IMR-90 (cell line): Measurements from ENCODE around the gene DIABLO. TPM values are rescaled to one million over a fixed set of nuclear protein-coding genes. Genes with fewer than 3 reads are reported as not detected.

Experiments used
- ATAC-seq: fragments of 200-7000 bp; cut with Tn5 transposase; 2 replicates; pipeline ENCODE4 v1.9.1; 2020; ENCODE audit warnings: low read depth, mild to moderate bottlenecking, moderate library complexity
- BruUV-seq: library from RNA; stranded (reverse); fragments of 400-500 nt; replicated peaks from 2 replicates; lab custom pipeline; 2021; lab: Mats Ljungman, UMichigan
- CTCF ChIA-PET: fragments of 300-600 bp; formaldehyde crosslinking; extraction: SDS; loops from one replicate; lab custom pipeline; 2021; ENCODE audit warnings: antibody characterized with exemption; lab: Yijun Ruan, JAX
- POLR2A ChIA-PET: fragments of 300-600 bp; sonication (Branson Sonifier 250); formaldehyde crosslinking; loops from one replicate; lab custom pipeline; 2022; ENCODE audit warnings: antibody characterized with exemption; ENCODE audit not compliant: unreplicated experiment; lab: Charles Lee
- DNase-seq: peaks from one replicate; pipeline ENCODE4 v3.0.0; 2013
- H2AFZ ChIP-seq: replicated peaks from 2 replicates; pipeline ENCODE3; 2013; ENCODE audit warnings: low read length, mild to moderate bottlenecking; ENCODE audit not compliant: poor library complexity
- H2AK5ac ChIP-seq: 2 replicates; pipeline ENCODE4 v1.6.1; 2013; ENCODE audit warnings: low read depth, low read length, inconsistent platforms
- H2AK9ac ChIP-seq: replicated peaks from 2 replicates; pipeline ENCODE3; 2013; ENCODE audit warnings: mild to moderate bottlenecking, low read depth, low read length, moderate library complexity; ENCODE audit not compliant: poor library complexity
- H2BK120ac ChIP-seq: 2 replicates; pipeline ENCODE4 v1.6.1; 2013; ENCODE audit warnings: low read depth, low read length, inconsistent platforms
- H2BK15ac ChIP-seq: 3 replicates; pipeline ENCODE4 v1.6.1; 2013; ENCODE audit warnings: low read depth, low read length, inconsistent platforms
- H2BK20ac ChIP-seq: 2 replicates; pipeline ENCODE4 v1.6.1; 2013; ENCODE audit warnings: low read depth, mild to moderate bottlenecking, inconsistent platforms, low read length, moderate library complexity
- H2BK5ac ChIP-seq: 2 replicates; pipeline ENCODE4 v1.6.1; 2013; ENCODE audit warnings: mild to moderate bottlenecking, low read depth, low read length, inconsistent platforms; ENCODE audit not compliant: poor library complexity, severe bottlenecking
- H3K14ac ChIP-seq: replicated peaks from 2 replicates; pipeline ENCODE4 v1.6.1; 2013; ENCODE audit warnings: low read depth, low read length, inconsistent platforms
- H3K18ac ChIP-seq: 2 replicates; pipeline ENCODE4 v1.6.1; 2013; ENCODE audit warnings: low read depth, low read length, control low read depth
- H3K23ac ChIP-seq: 2 replicates; pipeline ENCODE4 v1.6.1; 2013; ENCODE audit warnings: low read depth, low read length, inconsistent platforms
- H3K27ac ChIP-seq: 2 replicates; pipeline ENCODE4 v1.5.1; 2013; ENCODE audit warnings: mild to moderate bottlenecking, control low read depth, low read length; ENCODE audit not compliant: insufficient read depth
- H3K27me3 ChIP-seq: 2 replicates; pipeline ENCODE4 v1.6.1; 2013; ENCODE audit warnings: low read length; ENCODE audit not compliant: control insufficient read depth, insufficient read depth
- H3K36me3 ChIP-seq: 2 replicates; pipeline ENCODE4 v1.6.1; 2013; ENCODE audit warnings: low read length, mixed read lengths; ENCODE audit not compliant: control insufficient read depth, insufficient read depth
- H3K4ac ChIP-seq: 2 replicates; pipeline ENCODE4 v1.6.1; 2013; ENCODE audit warnings: low read depth, low read length, inconsistent platforms
- H3K4me1 ChIP-seq: 2 replicates; pipeline ENCODE4 v1.6.1; 2013; ENCODE audit warnings: low read length, mixed read lengths; ENCODE audit not compliant: control insufficient read depth, insufficient read depth
- H3K4me2 ChIP-seq: 2 replicates; pipeline ENCODE4 v1.6.1; 2013; ENCODE audit warnings: low read depth, mild to moderate bottlenecking, control low read depth, low read length, moderate library complexity
- H3K4me3 ChIP-seq: 2 replicates; pipeline ENCODE4 v1.5.1; 2013; ENCODE audit warnings: low read depth, mild to moderate bottlenecking, control low read depth, low read length, moderate library complexity; ENCODE audit not compliant: insufficient read depth
- H3K56ac ChIP-seq: 2 replicates; pipeline ENCODE4 v1.6.1; 2013; ENCODE audit warnings: low read length, inconsistent platforms; ENCODE audit not compliant: insufficient read depth; ENCODE audit errors: extremely low read depth
- H3K79me1 ChIP-seq, 2 experiments: 2 replicates each; pipeline ENCODE4 v1.6.1; 2013; ENCODE audit warnings: low read length in 2 of 2, inconsistent platforms in 1 of 2, low read depth in 1 of 2
- H3K9ac ChIP-seq: 2 replicates; pipeline ENCODE4 v1.6.1; 2013; ENCODE audit warnings: low read depth, low read length, control low read depth
- H3K9me1 ChIP-seq: 2 replicates; pipeline ENCODE4 v1.6.1; 2013; ENCODE audit warnings: low read length, inconsistent platforms; ENCODE audit not compliant: insufficient read depth
- H3K9me3 ChIP-seq: 2 replicates; pipeline ENCODE4 v1.6.1; 2013; ENCODE audit warnings: low read length; ENCODE audit not compliant: control insufficient read depth, insufficient read depth
- H4K20me1 ChIP-seq: 2 replicates; pipeline ENCODE4 v1.6.1; 2013; ENCODE audit warnings: low read length, inconsistent platforms; ENCODE audit not compliant: insufficient read depth
- H4K5ac ChIP-seq: 2 replicates; pipeline ENCODE4 v1.6.1; 2013; ENCODE audit warnings: mild to moderate bottlenecking, low read depth, low read length, control low read depth
- H4K8ac ChIP-seq, 2 experiments: 2 replicates each; pipeline ENCODE4 v1.6.1; 2013; ENCODE audit warnings: low read depth in 2 of 2, low read length in 2 of 2, control low read depth in 1 of 2, inconsistent platforms in 1 of 2
- H4K91ac ChIP-seq: 2 replicates; pipeline ENCODE4 v1.6.1; 2013; ENCODE audit warnings: low read depth, low read length, inconsistent platforms; ENCODE audit not compliant: insufficient read depth
- BHLHE40 ChIP-seq: fragments of 150-350 bp; IDR thresholded peaks from 2 replicates; pipeline ENCODE4 v1.6.1; 2016; ENCODE audit warnings: mild to moderate bottlenecking, low read depth, low read length
- CEBPB ChIP-seq: IDR thresholded peaks from 2 replicates; pipeline ENCODE4 v1.6.1; 2012; ENCODE audit warnings: low read depth, low read length, improper control_type of control experiment
- CHD1 ChIP-seq: IDR thresholded peaks from 2 replicates; pipeline ENCODE4 v1.6.1; 2012; ENCODE audit warnings: low read depth, low read length, improper control_type of control experiment
- CTCF ChIP-seq: conservative IDR thresholded peaks from 2 replicates; pipeline ENCODE4 v1.5.1; 2012; ENCODE audit warnings: mild to moderate bottlenecking, low read depth, low read length, improper control_type of control experiment
- ELK1 ChIP-seq: fragments of 150-350 bp; IDR thresholded peaks from 2 replicates; pipeline ENCODE4 v1.6.1; 2016; ENCODE audit warnings: low read depth, mild to moderate bottlenecking, low read length, moderate library complexity, borderline replicate concordance
- FOS ChIP-seq: fragments of 150-350 bp; IDR thresholded peaks from 2 replicates; pipeline ENCODE4 v1.6.1; 2016; ENCODE audit warnings: low read depth, low read length
- MAFK ChIP-seq: IDR thresholded peaks from 2 replicates; pipeline ENCODE4 v1.6.1; 2012; ENCODE audit warnings: low read depth, low read length, improper control_type of control experiment
- MXI1 ChIP-seq: IDR thresholded peaks from 2 replicates; pipeline ENCODE4 v1.6.1; 2012; ENCODE audit warnings: low read depth, mild to moderate bottlenecking, low read length, moderate library complexity, borderline replicate concordance
- NFE2L2 ChIP-seq: fragments of 150-350 bp; IDR thresholded peaks from 2 replicates; pipeline ENCODE4 v1.6.1; 2016; ENCODE audit warnings: low read depth, mild to moderate bottlenecking, low read length
- RAD21 ChIP-seq: IDR thresholded peaks from 2 replicates; pipeline ENCODE4 v1.6.1; 2012; ENCODE audit warnings: low read length, improper control_type of control experiment
- RCOR1 ChIP-seq: IDR thresholded peaks from 2 replicates; pipeline ENCODE4 v1.6.1; 2012; ENCODE audit warnings: mild to moderate bottlenecking, low read length, improper control_type of control experiment; ENCODE audit not compliant: insufficient replicate concordance
- RFX5 ChIP-seq: IDR thresholded peaks from 2 replicates; pipeline ENCODE4 v1.8.0; 2012; ENCODE audit warnings: low read depth, mild to moderate bottlenecking, low read length, moderate library complexity
- SMC3 ChIP-seq: fragments of 150-350 bp; IDR thresholded peaks from 2 replicates; pipeline ENCODE4 v1.6.1; 2016; ENCODE audit warnings: low read depth, mild to moderate bottlenecking, antibody characterized with exemption, low read length, moderate library complexity
- USF2 ChIP-seq: fragments of 150-350 bp; IDR thresholded peaks from 2 replicates; pipeline ENCODE4 v1.6.1; 2017; ENCODE audit warnings: mild to moderate bottlenecking, antibody characterized with exemption, low read length, low read depth
- WGBS, 2 experiments: methylation state at CpG; one replicate each; pipeline versions ENCODE4 v1.1.5 to v1.1.7; 2013; ENCODE audit warnings: missing lambda C conversion rate in 2 of 2; ENCODE audit not compliant: insufficient read length in 1 of 2; ENCODE audit errors: extremely low coverage in 2 of 2; 5-methylcytosine and 5-hydroxymethylcytosine counted together
- dilution Hi-C: fragments of 300-500 bp; cut with HindIII; formaldehyde crosslinking; loops from one replicate; pipeline ENCODE4 v1.14.3; 2018; ENCODE audit warnings: low sequenced_read_pairs; ENCODE audit not compliant: unreplicated experiment
- in situ Hi-C: fragments of 300-500 bp; cut with MboI; formaldehyde crosslinking; loops from 3 replicates; pipeline ENCODE4 v1.14.3; 2019; ENCODE audit warnings: low sequenced_read_pairs, inconsistent platforms, mixed read lengths
- intact Hi-C: fragments of 100-400 bp; cut with micrococcal nuclease; formaldehyde crosslinking; loops from 2 replicates; pipeline ENCODE4 v1.10.0; 2022
- polyA plus RNA-seq, 3 experiments: library from polyadenylated mRNA; depleted of rRNA; stranded (reverse); fragments of >200 nt; gene quantifications; 2 replicates each; pipeline ENCODE4 v1.2.3, GENCODE V29; 2012; ENCODE audit warnings: low replicate concordance in 1 of 3
- total RNA-seq: library from RNA; depleted of rRNA; stranded (reverse); fragments of >200 nt; gene quantifications from 2 replicates; pipeline ENCODE4 v1.2.3, GENCODE V29; 2012

DIABLO gene
- total and polyA plus RNA-seq, 2 of the 4 experiments (the other 2 are of a cell fraction), result 69.7 to 102 TPM

GRCh38 chr12:122200541-122201175 is 25.2 kb downstream of the DIABLO start:
- Histone ChIP-seq H3K9ac (no peak overlapping the region), H2AFZ (no peak overlapping the region), H2AK5ac (no peak overlapping the region; the same call in 1 of the 2 replicates), H3K9me3 (no peaks in the 10 kb centered on the region), H3K4me2 (no peak overlapping the region), H2AK9ac (no peak overlapping the region), H3K56ac (no peak overlapping the region), H3K79me1 (no peaks in the 10 kb centered on the region), H2BK20ac (no peak overlapping the region), H3K23ac (no peak overlapping the region), H3K9me1 (peaks cover 4% of the 10 kb centered on the region; the same call in 1 of the 2 replicates), H3K4ac (no peak overlapping the region), H3K36me3 (no peaks in the 10 kb centered on the region), H2BK15ac (no peak overlapping the region), H2BK5ac (no peak overlapping the region), H4K8ac (no peak overlapping the region), H3K18ac (no peak overlapping the region), H3K27ac (no peak overlapping the region), H4K20me1 (peaks cover 7% of the 10 kb centered on the region; the same call in 1 of the 2 replicates), H2BK120ac (no peak overlapping the region), H3K4me1 (peaks cover 4% of the 10 kb centered on the region), H4K91ac (no peak overlapping the region), H3K14ac (no peak overlapping the region), H4K5ac (no peak overlapping the region), H3K4me3 (no peak overlapping the region), H3K27me3 (peaks cover 22% of the 10 kb centered on the region)
- in situ Hi-C loops (no loop called here), dilution Hi-C loops (no loop called here), intact Hi-C loops (no loop called here)
- no CpG with 5 or more reads among the region's 24 CpGs for WGBS, 2 experiments
- CTCF ChIA-PET, result no interaction called here
- BruUV-seq, result no TSS peak
- POLR2A ChIA-PET, result no interaction called here
- TF ChIP-seq CTCF (no peak), MAFK (no peak), SMC3 (no peak), USF2 (no peak), BHLHE40 (no peak), RAD21 (no peak), NFE2L2 (no peak), CHD1 (no peak), CEBPB (no peak), ELK1 (no peak), FOS (no peak), RFX5 (no peak), MXI1 (no peak), RCOR1 (no peak)
- DNase-seq (no peak), ATAC-seq (no peak)
